Effector memory CD8-positive, alpha-beta T cell (primary cell): Measurements from ENCODE around the gene MCF2L2.

Experiments used
- ATAC-seq: fragments of 150-1000 bp; cut with Tn5 transposase; replicated peaks from 2 replicates; pipeline ENCODE4 v1.10.0; 2021; ENCODE audit warnings: mild to moderate bottlenecking, moderate library complexity
- DNase-seq, 3 experiments: peaks; one replicate each; pipeline ENCODE4 v3.0.0; 2021
- H3K27ac Mint-ChIP-seq, 2 donors: one replicate each; pipeline ENCODE4 v1.8.0; 2022; ENCODE audit warnings: mild to moderate bottlenecking in 2 of 2, mixed read lengths in 2 of 2, moderate library complexity in 2 of 2
- H3K27me3 Mint-ChIP-seq, 2 donors: one replicate each; pipeline ENCODE4 v1.8.0; 2022; ENCODE audit warnings: mixed read lengths in 2 of 2
- H3K36me3 Mint-ChIP-seq: one replicate; pipeline ENCODE4 v1.8.0; 2022; ENCODE audit warnings: mild to moderate bottlenecking, moderate library complexity, mixed read lengths; ENCODE audit not compliant: insufficient read depth
- H3K4me1 Mint-ChIP-seq, 2 donors: one replicate each; pipeline ENCODE4 v1.8.0; 2022; ENCODE audit warnings: low read depth in 2 of 2, mixed read lengths in 2 of 2
- H3K4me3 Mint-ChIP-seq, 2 donors: one replicate each; pipeline ENCODE4 v1.8.0; 2022; ENCODE audit warnings: mild to moderate bottlenecking in 2 of 2, mixed read lengths in 2 of 2, moderate library complexity in 2 of 2
- H3K9me3 Mint-ChIP-seq, 2 donors: one replicate each; pipeline ENCODE4 v1.8.0; 2022; ENCODE audit warnings: mixed read lengths in 2 of 2

Gene MCF2L2

GRCh38 chr3:183293966-183294365, 134.5 kb downstream of the MCF2L2 start:
- Mint-ChIP-seq H3K27ac (no peak overlapping the region), H3K4me3 (no peak overlapping the region), H3K9me3 (no peaks in the 10 kb centered on the region), H3K27me3 (no peaks in the 10 kb centered on the region), H3K36me3 (peaks cover 2% of the 10 kb centered on the region), H3K4me1 (no peaks in the 10 kb centered on the region)
- ATAC-seq (no peak), DNase-seq (no peak)

- Mint-ChIP-seq H3K4me3 (no peak overlapping the region), H3K9me3 (no peaks in the 10 kb centered on the region), H3K27me3 (no peaks in the 10 kb centered on the region), H3K4me1 (peaks cover 2 to 6% of the 10 kb centered on the region in 2 donors), H3K36me3 (peaks cover 2% of the 10 kb centered on the region), H3K27ac (no peak overlapping the region)
- DNase-seq (no peak), ATAC-seq (no peak)
Measured at GRCh38 chr3:183291497-183292031, 136.9 kb downstream of the MCF2L2 start.

GRCh38 chr3:183290216-183290615, 138.2 kb downstream of the MCF2L2 start:
- peaks cover 13 to 18% of the 10 kb centered on the region in 2 donors for H3K4me1 Mint-ChIP-seq
- no peak overlapping the region for H3K4me3 Mint-ChIP-seq
- H3K27ac Mint-ChIP-seq = no peak overlapping the region
- ATAC-seq (no peak), DNase-seq (no peak)
- no peaks in the 10 kb centered on the region for H3K27me3 Mint-ChIP-seq
- no peaks in the 10 kb centered on the region for H3K9me3 Mint-ChIP-seq
- peaks cover 5% of the 10 kb centered on the region for H3K36me3 Mint-ChIP-seq

GRCh38 chr3:183288117-183288516, 140.3 kb downstream of the MCF2L2 start:
- Mint-ChIP-seq H3K36me3 (peaks cover 5% of the 10 kb centered on the region), H3K4me1 (peaks cover 13 to 18% of the 10 kb centered on the region in 2 donors)

GRCh38 chr3:183287301-183287971, 141.0 kb downstream of the MCF2L2 start:
- H3K27me3 Mint-ChIP-seq = no peaks in the 10 kb centered on the region
- peaks cover 5% of the 10 kb centered on the region for H3K36me3 Mint-ChIP-seq
- peak overlapping the region in 1 of 2 donors; percentile 28 for H3K4me3 Mint-ChIP-seq
- no peak for ATAC-seq
- DNase-seq = no peak
- no peaks in the 10 kb centered on the region for H3K9me3 Mint-ChIP-seq
- H3K4me1 Mint-ChIP-seq = peaks cover 13 to 18% of the 10 kb centered on the region in 2 donors
- peak overlapping the region; percentile 96 to 97 for H3K27ac Mint-ChIP-seq

More at GRCh38 chr3:183288117-183288516, 140.3 kb downstream of the MCF2L2 start:
- no peak for ATAC-seq
- Mint-ChIP-seq H3K4me3 (no peak overlapping the region), H3K27ac (no peak overlapping the region), H3K27me3 (no peaks in the 10 kb centered on the region), H3K9me3 (no peaks in the 10 kb centered on the region)
- no peak for DNase-seq

- Mint-ChIP-seq H3K4me3 (peak overlapping the region; percentile 68 to 69), H3K36me3 (peaks cover 5% of the 10 kb centered on the region)
- peak; percentile 92 for ATAC-seq
Measured at GRCh38 chr3:183285828-183286457, 142.5 kb downstream of the MCF2L2 start.

GRCh38 chr3:183285318-183285717, 143.1 kb downstream of the MCF2L2 start:
- H3K4me1 Mint-ChIP-seq = peaks cover 13 to 18% of the 10 kb centered on the region in 2 donors
- DNase-seq = no peak
- ATAC-seq = no peak
- no peaks in the 10 kb centered on the region for H3K27me3 Mint-ChIP-seq
- no peaks in the 10 kb centered on the region for H3K9me3 Mint-ChIP-seq
- peaks cover 5% of the 10 kb centered on the region for H3K36me3 Mint-ChIP-seq
- H3K27ac Mint-ChIP-seq = peak overlapping the region; percentile 96 to 97
- peak overlapping the region; percentile 68 to 69 for H3K4me3 Mint-ChIP-seq

More at GRCh38 chr3:183285828-183286457, 142.5 kb downstream of the MCF2L2 start:
- Mint-ChIP-seq H3K9me3 (no peaks in the 10 kb centered on the region), H3K4me1 (peaks cover 13 to 18% of the 10 kb centered on the region in 2 donors), H3K27ac (peak overlapping the region; percentile 96 to 97), H3K27me3 (no peaks in the 10 kb centered on the region)
- peak; percentile 88 to 89 (median 88) for DNase-seq

- Mint-ChIP-seq H3K4me3 (no peak overlapping the region), H3K9me3 (no peaks in the 10 kb centered on the region), H3K4me1 (peaks cover 13 to 18% of the 10 kb centered on the region in 2 donors), H3K27me3 (no peaks in the 10 kb centered on the region), H3K36me3 (peaks cover 5% of the 10 kb centered on the region), H3K27ac (peak overlapping the region; percentile 96 to 97)
- no peak for DNase-seq
- no peak for ATAC-seq
Measured at GRCh38 chr3:183284570-183284969, 143.8 kb downstream of the MCF2L2 start.

- no peaks in the 10 kb centered on the region for H3K9me3 Mint-ChIP-seq
- ATAC-seq (no peak), DNase-seq (no peak)
- H3K4me3 Mint-ChIP-seq = no peak overlapping the region
- peak overlapping the region; percentile 96 to 97 for H3K27ac Mint-ChIP-seq
- H3K27me3 Mint-ChIP-seq = no peaks in the 10 kb centered on the region
- peaks cover 13 to 18% of the 10 kb centered on the region in 2 donors for H3K4me1 Mint-ChIP-seq
- H3K36me3 Mint-ChIP-seq = peaks cover 8% of the 10 kb centered on the region
Measured at GRCh38 chr3:183283886-183284285, 144.5 kb downstream of the MCF2L2 start.

GRCh38 chr3:183281126-183281797, 147.2 kb downstream of the MCF2L2 start:
- Mint-ChIP-seq H3K27me3 (no peaks in the 10 kb centered on the region), H3K27ac (no peak overlapping the region), H3K4me1 (peaks cover 7 to 8% of the 10 kb centered on the region in 2 donors), H3K9me3 (no peaks in the 10 kb centered on the region), H3K36me3 (peaks cover 8% of the 10 kb centered on the region), H3K4me3 (no peak overlapping the region)
- ATAC-seq (no peak), DNase-seq (no peak)

GRCh38 chr3:183279371-183279770, 149.0 kb downstream of the MCF2L2 start:
- Mint-ChIP-seq H3K4me3 (no peak overlapping the region), H3K9me3 (no peaks in the 10 kb centered on the region)
- DNase-seq = no peak

GRCh38 chr3:183278479-183279088, 149.8 kb downstream of the MCF2L2 start:
- DNase-seq = no peak
- Mint-ChIP-seq H3K9me3 (no peaks in the 10 kb centered on the region), H3K4me3 (no peak overlapping the region), H3K4me1 (no peaks in the 10 kb centered on the region), H3K36me3 (peaks cover 3% of the 10 kb centered on the region), H3K27ac (no peak overlapping the region), H3K27me3 (no peaks in the 10 kb centered on the region)
- ATAC-seq = no peak

More at GRCh38 chr3:183279371-183279770, 149.0 kb downstream of the MCF2L2 start:
- Mint-ChIP-seq H3K27me3 (no peaks in the 10 kb centered on the region), H3K4me1 (no peaks in the 10 kb centered on the region), H3K36me3 (peaks cover 3% of the 10 kb centered on the region), H3K27ac (no peak overlapping the region)
- no peak for ATAC-seq

- no peaks in the 10 kb centered on the region for H3K27me3 Mint-ChIP-seq
- no peak for ATAC-seq
- no peak overlapping the region for H3K27ac Mint-ChIP-seq
- no peaks in the 10 kb centered on the region for H3K9me3 Mint-ChIP-seq
- H3K4me1 Mint-ChIP-seq = no peaks in the 10 kb centered on the region
- no peak overlapping the region for H3K4me3 Mint-ChIP-seq
- DNase-seq = no peak
- peaks cover 3% of the 10 kb centered on the region for H3K36me3 Mint-ChIP-seq
Measured at GRCh38 chr3:183277260-183277659, 151.2 kb downstream of the MCF2L2 start.
